ENCODE measurements around the gene GRIN2C.

GRIN2C gene

DNA sequence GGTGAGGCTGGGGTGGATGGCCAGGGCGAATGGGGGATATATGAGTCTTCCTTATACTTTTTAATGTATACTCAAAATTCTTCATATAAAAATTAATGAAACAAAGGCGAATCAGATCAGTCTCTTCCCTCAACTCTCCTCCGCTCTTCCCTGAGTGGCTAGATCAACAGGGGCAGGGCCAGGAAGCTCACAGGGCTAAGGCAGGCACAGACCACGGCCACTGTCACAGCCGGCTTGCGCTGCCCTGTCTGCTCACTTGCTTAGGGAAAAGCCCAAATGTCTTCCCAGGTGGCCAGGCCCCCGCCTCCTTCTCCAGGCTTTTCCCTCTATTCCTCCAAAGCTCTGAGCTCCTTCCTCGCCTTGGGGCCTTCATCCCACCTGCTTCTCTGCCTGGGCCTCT is 6.0 kb downstream of the GRIN2C start:
- TF ChIP-seq, protein P1, sequence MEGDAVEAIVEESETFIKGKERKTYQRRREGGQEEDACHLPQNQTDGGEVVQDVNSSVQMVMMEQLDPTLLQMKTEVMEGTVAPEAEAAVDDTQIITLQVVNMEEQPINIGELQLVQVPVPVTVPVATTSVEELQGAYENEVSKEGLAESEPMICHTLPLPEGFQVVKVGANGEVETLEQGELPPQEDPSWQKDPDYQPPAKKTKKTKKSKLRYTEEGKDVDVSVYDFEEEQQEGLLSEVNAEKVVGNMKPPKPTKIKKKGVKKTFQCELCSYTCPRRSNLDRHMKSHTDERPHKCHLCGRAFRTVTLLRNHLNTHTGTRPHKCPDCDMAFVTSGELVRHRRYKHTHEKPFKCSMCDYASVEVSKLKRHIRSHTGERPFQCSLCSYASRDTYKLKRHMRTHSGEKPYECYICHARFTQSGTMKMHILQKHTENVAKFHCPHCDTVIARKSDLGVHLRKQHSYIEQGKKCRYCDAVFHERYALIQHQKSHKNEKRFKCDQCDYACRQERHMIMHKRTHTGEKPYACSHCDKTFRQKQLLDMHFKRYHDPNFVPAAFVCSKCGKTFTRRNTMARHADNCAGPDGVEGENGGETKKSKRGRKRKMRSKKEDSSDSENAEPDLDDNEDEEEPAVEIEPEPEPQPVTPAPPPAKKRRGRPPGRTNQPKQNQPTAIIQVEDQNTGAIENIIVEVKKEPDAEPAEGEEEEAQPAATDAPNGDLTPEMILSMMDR (IDR thresholded peaks at IDR 0.05; ENCODE audit: insufficient read depth, low read length, poor library complexity, severe bottlenecking) = no peak
- Histone ChIP-seq H3K4me3 (replicated peaks; ENCODE audit: low read depth, low read length) (no peak overlapping the region), H3K36me3 (ENCODE audit: control insufficient read depth, insufficient read depth, low read length) (no peaks in the 10 kb centered on the region), H3K27me3 (replicated peaks; ENCODE audit: control insufficient read depth, insufficient read depth, low read length) (peaks cover 3% of the 10 kb centered on the region)
- no peak for DNase-seq (ENCODE audit: extremely low read depth, insufficient read length)

DNA sequence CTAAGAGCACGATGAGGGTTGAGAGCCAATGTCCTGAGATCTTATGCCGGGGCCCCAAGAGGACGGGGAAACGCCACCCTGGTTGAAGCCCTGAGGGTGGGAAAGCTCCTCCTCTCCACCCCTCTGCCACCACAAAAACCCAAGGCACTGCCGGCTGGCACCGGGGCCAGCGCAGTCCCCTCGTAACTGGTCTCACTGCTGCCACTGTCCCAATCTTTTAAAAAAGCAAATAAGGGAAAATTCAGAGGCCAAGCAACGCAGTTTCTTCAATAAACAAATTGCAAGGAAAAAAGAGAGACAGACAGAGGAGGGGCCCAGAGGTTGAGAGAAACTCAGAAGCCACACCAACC is 6.7 kb downstream of the GRIN2C start:
- Histone ChIP-seq H3K4me3 (replicated peaks; ENCODE audit: low read depth, low read length) (peak overlapping the region; percentile 18), H3K27me3 (replicated peaks; ENCODE audit: control insufficient read depth, insufficient read depth, low read length) (peaks cover 1% of the 10 kb centered on the region), H3K36me3 (ENCODE audit: control insufficient read depth, insufficient read depth, low read length) (no peaks in the 10 kb centered on the region)
- DNase-seq (ENCODE audit: extremely low read depth, insufficient read length) = no peak
- TF ChIP-seq, protein P1 (IDR thresholded peaks at IDR 0.05; ENCODE audit: insufficient read depth, low read length, poor library complexity, severe bottlenecking) = no peak

DNA sequence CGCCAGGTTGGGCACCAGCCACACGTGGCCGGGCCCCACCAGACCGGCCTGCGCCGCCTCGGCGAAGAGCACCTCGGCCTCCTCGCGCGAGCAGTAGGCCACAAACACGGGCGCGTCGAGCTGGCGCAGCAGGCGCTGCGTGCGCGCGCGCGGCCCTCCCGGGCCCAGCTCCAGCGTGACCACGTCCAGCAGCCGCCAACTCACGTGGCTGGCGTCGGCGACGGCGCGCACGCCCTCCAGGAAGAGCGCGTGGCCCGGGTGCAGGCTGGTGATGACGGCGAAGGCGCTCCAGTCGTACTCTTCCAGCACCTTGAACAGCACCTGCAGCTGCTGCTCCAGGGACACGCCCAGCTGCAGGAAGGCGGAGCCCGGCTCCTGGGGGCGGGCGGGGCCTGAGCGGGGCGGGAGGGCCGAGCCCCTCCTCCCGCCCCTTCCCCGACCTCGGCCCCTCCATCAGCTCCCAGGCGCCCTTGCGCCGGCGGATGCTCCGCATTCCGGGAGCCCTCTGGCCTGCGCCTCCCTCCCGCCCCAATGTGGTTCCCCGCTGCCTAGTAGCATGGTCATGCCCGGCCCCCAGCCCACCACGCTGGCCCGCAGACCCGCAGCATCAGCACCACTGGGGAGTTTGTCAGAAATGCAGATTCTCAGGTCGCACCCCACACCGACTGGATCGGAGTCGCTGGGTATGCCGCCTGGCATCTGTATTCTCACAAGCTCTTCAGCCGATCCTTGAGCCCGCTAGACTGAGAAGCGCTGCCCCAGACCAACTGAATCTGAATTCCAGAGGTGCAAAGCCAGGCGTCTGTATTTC is 7.2 kb downstream of the GRIN2C start:
- TF ChIP-seq, protein P1 (IDR thresholded peaks at IDR 0.05; ENCODE audit: insufficient read depth, low read length, poor library complexity, severe bottlenecking) = no peak
- Histone ChIP-seq H3K4me3 (replicated peaks; ENCODE audit: low read depth, low read length) (peak overlapping the region; percentile 18), H3K27me3 (replicated peaks; ENCODE audit: control insufficient read depth, insufficient read depth, low read length) (peaks cover 1% of the 10 kb centered on the region), H3K36me3 (ENCODE audit: control insufficient read depth, insufficient read depth, low read length) (no peaks in the 10 kb centered on the region)
- peak; percentile 69 for DNase-seq (ENCODE audit: extremely low read depth, insufficient read length)

DNA sequence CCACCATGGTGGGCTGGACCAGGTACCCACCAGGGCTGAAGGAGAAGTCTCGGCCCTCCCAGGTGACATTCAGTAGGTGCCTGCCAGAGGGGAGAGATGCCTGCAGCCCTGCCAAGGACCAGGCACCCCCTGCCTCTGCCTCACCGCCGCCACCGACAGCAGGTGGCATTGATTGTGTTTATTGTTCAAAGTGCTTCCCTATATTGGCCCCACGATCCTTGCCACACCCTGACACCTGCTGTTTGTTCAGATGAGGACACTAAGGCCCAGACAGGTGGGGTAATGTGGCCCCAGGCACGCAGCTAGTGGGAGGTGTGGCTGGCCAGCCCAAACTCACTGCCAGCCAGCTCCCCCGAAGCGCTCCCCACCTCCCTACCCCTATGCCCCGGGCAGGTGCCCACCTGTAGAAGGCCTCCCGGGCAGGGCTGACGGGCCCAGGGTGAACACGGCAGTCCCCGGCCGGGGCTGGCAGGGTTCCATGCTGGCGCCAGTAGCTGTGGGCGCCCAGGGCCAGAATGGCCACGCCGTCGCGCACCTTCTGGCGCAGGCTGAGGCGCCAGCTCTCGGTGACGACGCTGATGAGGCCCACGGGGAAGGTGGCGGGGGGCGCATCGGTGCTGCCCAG is 8.0 kb downstream of the GRIN2C start:
- Histone ChIP-seq H3K27me3 (replicated peaks; ENCODE audit: control insufficient read depth, insufficient read depth, low read length) (no peaks in the 10 kb centered on the region; the same call in none of the 2 replicates), H3K36me3 (ENCODE audit: control insufficient read depth, insufficient read depth, low read length) (no peaks in the 10 kb centered on the region), H3K4me3 (replicated peaks; ENCODE audit: low read depth, low read length) (no peak overlapping the region)
- TF ChIP-seq, protein P1 (IDR thresholded peaks at IDR 0.05; ENCODE audit: insufficient read depth, low read length, poor library complexity, severe bottlenecking) = no peak
- no peak for DNase-seq (ENCODE audit: extremely low read depth, insufficient read length)

DNA sequence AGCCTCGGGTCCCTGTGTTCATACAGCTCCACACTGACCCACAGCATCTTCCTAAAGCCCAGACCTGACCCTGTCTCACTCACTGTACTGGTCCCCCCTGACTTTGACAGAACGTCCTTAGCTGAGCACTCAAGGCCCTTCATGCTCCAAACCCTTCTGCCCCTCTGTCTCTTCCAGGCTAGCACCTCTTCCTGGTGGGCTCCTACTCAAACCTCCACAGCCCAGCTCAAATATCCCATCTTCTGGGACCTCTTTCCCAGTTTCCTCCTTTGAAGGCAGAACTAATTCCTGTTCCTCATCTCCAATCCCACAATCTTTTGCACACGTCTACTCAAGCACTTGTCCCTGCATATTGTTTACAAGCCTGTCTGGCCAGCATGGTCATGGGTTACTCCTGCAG is 8.8 kb downstream of the GRIN2C start:
- Histone ChIP-seq H3K4me3 (replicated peaks; ENCODE audit: low read depth, low read length) (no peak overlapping the region), H3K36me3 (ENCODE audit: control insufficient read depth, insufficient read depth, low read length) (no peaks in the 10 kb centered on the region), H3K27me3 (replicated peaks; ENCODE audit: control insufficient read depth, insufficient read depth, low read length) (no peaks in the 10 kb centered on the region; the same call in none of the 2 replicates)
- no peak for DNase-seq (ENCODE audit: extremely low read depth, insufficient read length)
- TF ChIP-seq, protein P1 (IDR thresholded peaks at IDR 0.05; ENCODE audit: insufficient read depth, low read length, poor library complexity, severe bottlenecking) = no peak
